Activated CD4-positive, alpha-beta T cell treated with anti-CD3 and anti-CD28 coated beads, Interleukin-2, amount 50 U/mL, for 4 hours (primary cell): ENCODE measurements around the gene RPP30.
"Not testable (repeated sequence)": the region's sequence is repeated elsewhere in the genome, so short reads cannot be mapped to it uniquely, and the experiment has no call there.

Source experiments
- DNase-seq, 2 experiments: peaks; one replicate each; pipeline ENCODE4 v3.0.0-alpha.2; 2020

Gene RPP30

GRCh38 chr10:90872648-90873020 is 860 bp downstream of the RPP30 start:
- no peak for DNase-seq

GRCh38 chr10:90879062-90879461 is 7.3 kb downstream of the RPP30 start:
- DNase-seq = no peak

- DNase-seq = not testable (repeated sequence)
These were observed 8.4 kb downstream of the RPP30 start for GRCh38 chr10:90880059-90880719.

- no peak for DNase-seq
These were observed 12.7 kb downstream of the RPP30 start for GRCh38 chr10:90884431-90884830.

GRCh38 chr10:90885176-90885575 is 13.4 kb downstream of the RPP30 start:
- no peak for DNase-seq

GRCh38 chr10:90887555-90887954 is 15.8 kb downstream of the RPP30 start:
- no peak for DNase-seq

- DNase-seq = no peak
These were observed 16.6 kb downstream of the RPP30 start for GRCh38 chr10:90888387-90888786.

- DNase-seq = no peak
These were observed 17.9 kb downstream of the RPP30 start for GRCh38 chr10:90889636-90890035.

GRCh38 chr10:90890347-90890746 is 18.6 kb downstream of the RPP30 start:
- no peak for DNase-seq

- DNase-seq = no peak
These were observed 21.4 kb downstream of the RPP30 start for GRCh38 chr10:90893190-90893589.

GRCh38 chr10:90896916-90897315 is 25.1 kb downstream of the RPP30 start:
- not testable (repeated sequence) for DNase-seq

GRCh38 chr10:90905925-90906324 is 34.2 kb downstream of the RPP30 start:
- DNase-seq = no peak

GRCh38 chr10:90906596-90906995 is 34.8 kb downstream of the RPP30 start:
- DNase-seq = no peak

GRCh38 chr10:90911133-90912051 is 39.6 kb downstream of the RPP30 start:
- peak; percentile 21 to 24 for DNase-seq

- DNase-seq = no peak
These were observed 40.4 kb downstream of the RPP30 start for GRCh38 chr10:90912174-90912573.

- DNase-seq = no peak
These were observed 41.2 kb downstream of the RPP30 start for GRCh38 chr10:90912854-90913479.

GRCh38 chr10:90913774-90914420 is 42.1 kb downstream of the RPP30 start:
- DNase-seq = no peak

GRCh38 chr10:90914992-90915765 is 43.4 kb downstream of the RPP30 start:
- no peak for DNase-seq

- DNase-seq = no peak
These were observed 43.9 kb downstream of the RPP30 start for GRCh38 chr10:90915766-90916075.

- no peak for DNase-seq
These were observed 44.8 kb downstream of the RPP30 start for GRCh38 chr10:90916392-90917237.

GRCh38 chr10:90917238-90917967 is 45.6 kb downstream of the RPP30 start:
- no peak for DNase-seq
